HG03565 (cell line): ENCODE data around the gene IL12B.
A peak's percentile ranks its signal among the peaks of the same experiment; 100 is the strongest.
"Not testable (repeated sequence)": the region's sequence is repeated elsewhere in the genome, so short reads cannot be mapped to it uniquely, and the experiment has no call there.

Experiments used
- ATAC-seq: cut with Tn5 transposase; IDR thresholded peaks from one replicate; pipeline ENCODE4 v1.9.1; 2021; ENCODE audit warnings: mild to moderate bottlenecking, moderate library complexity; ENCODE audit not compliant: unreplicated experiment

The IL12B gene

GRCh38 chr5:159333545-159333925 lies 3.2 kb upstream of the IL12B start:
- no peak for ATAC-seq

GRCh38 chr5:159332800-159333544 lies 2.7 kb upstream of the IL12B start:
- peak; percentile 30 for ATAC-seq

GRCh38 chr5:159331093-159331973 lies 1.0 kb upstream of the IL12B start:
- ATAC-seq = no peak

- no peak for ATAC-seq
Observed at GRCh38 chr5:159324986-159325385, 5.3 kb downstream of the IL12B start.

- no peak for ATAC-seq
Observed at GRCh38 chr5:159324102-159324755, 6.1 kb downstream of the IL12B start.

- ATAC-seq = no peak
Observed at GRCh38 chr5:159322180-159322579, 8.1 kb downstream of the IL12B start.

GRCh38 chr5:159319832-159320231 lies 10.5 kb downstream of the IL12B start:
- no peak for ATAC-seq

GRCh38 chr5:159319363-159319762 lies 10.9 kb downstream of the IL12B start:
- ATAC-seq = no peak

GRCh38 chr5:159318448-159318847 lies 11.8 kb downstream of the IL12B start:
- no peak for ATAC-seq

- ATAC-seq = no peak
Observed at GRCh38 chr5:159317849-159318248, 12.4 kb downstream of the IL12B start.

GRCh38 chr5:159316519-159317383 lies 13.5 kb downstream of the IL12B start:
- no peak for ATAC-seq

- ATAC-seq = no peak
Observed at GRCh38 chr5:159313197-159313596, 17.1 kb downstream of the IL12B start.

GRCh38 chr5:159311063-159311462 lies 19.2 kb downstream of the IL12B start:
- ATAC-seq = no peak

- ATAC-seq = no peak
Observed at GRCh38 chr5:159310511-159310910, 19.8 kb downstream of the IL12B start.

GRCh38 chr5:159309689-159310433 lies 20.4 kb downstream of the IL12B start:
- ATAC-seq = no peak

GRCh38 chr5:159304961-159305595 lies 25.2 kb downstream of the IL12B start:
- no peak for ATAC-seq

- no peak for ATAC-seq
Observed at GRCh38 chr5:159303286-159303685, 27.0 kb downstream of the IL12B start.

GRCh38 chr5:159301929-159302860 lies 28.1 kb downstream of the IL12B start:
- ATAC-seq = not testable (repeated sequence)
